CD4-positive, alpha-beta T cell (primary cell): ENCODE measurements around the gene SREK1. TPM values are rescaled to one million over a fixed set of nuclear protein-coding genes. Genes with fewer than 3 reads are reported as not detected.

Experiments used
- ATAC-seq: fragments of 200-7000 bp; cut with Tn5 transposase; one replicate; pipeline ENCODE4 v1.10.0; 2022; ENCODE audit warnings: mild to moderate bottlenecking; ENCODE audit not compliant: poor library complexity
- CTCF ChIA-PET: fragments of 350-600 bp; sonication (Branson Sonifier 250); formaldehyde crosslinking; loops from one replicate; lab custom pipeline; 2021; ENCODE audit warnings: antibody characterized with exemption, inconsistent platforms; lab: Charles Lee
- POLR2A ChIA-PET: fragments of 350-600 bp; sonication (Branson Sonifier 250); formaldehyde crosslinking; loops from one replicate; lab custom pipeline; 2021; ENCODE audit warnings: antibody characterized with exemption, inconsistent platforms; lab: Charles Lee
- DNase-seq, 14 experiments: peaks; one replicate each; pipeline ENCODE4 v3.0.0-alpha.2; 2013 to 2020; ENCODE audit warnings: mixed read lengths in 2 of 14
- H3K27ac ChIP-seq, 2 donors: one replicate each; pipeline versions ENCODE4 v1.5.1 to v1.7.0; 2013; ENCODE audit warnings: low read length in 2 of 2, low read depth in 1 of 2, mild to moderate bottlenecking in 1 of 2
- H3K27me3 ChIP-seq, 2 experiments: 1 replicate in 1 of 2; 2 replicates in 1 of 2; pipeline versions ENCODE4 v1.6.1 to v1.7.0; 2013; ENCODE audit warnings: low read length in 2 of 2, control low read depth in 1 of 2, mild to moderate bottlenecking in 1 of 2, moderate library complexity in 1 of 2; ENCODE audit not compliant: insufficient read depth in 2 of 2, control insufficient read depth in 1 of 2
- H3K36me3 ChIP-seq: one replicate; pipeline ENCODE4 v1.6.1; 2013; ENCODE audit warnings: low read length, control low read depth; ENCODE audit not compliant: insufficient read depth
- H3K4me1 ChIP-seq: one replicate; pipeline ENCODE4 v1.6.1; 2013; ENCODE audit warnings: low read length, control low read depth; ENCODE audit not compliant: insufficient read depth
- H3K4me3 ChIP-seq: one replicate; pipeline ENCODE4 v1.5.1; 2013; ENCODE audit warnings: mild to moderate bottlenecking, low read length, moderate library complexity
- H3K9me3 ChIP-seq, 2 experiments: 1 replicate in 1 of 2; 2 replicates in 1 of 2; pipeline versions ENCODE4 v1.6.1 to v1.7.0; 2013; ENCODE audit warnings: low read length in 2 of 2, mild to moderate bottlenecking in 2 of 2, control low read depth in 1 of 2, moderate library complexity in 1 of 2; ENCODE audit not compliant: control insufficient read depth in 1 of 2, insufficient read depth in 1 of 2
- H3K27ac Mint-ChIP-seq: one replicate; pipeline ENCODE4 v1.8.0; 2020; ENCODE audit warnings: mixed read lengths
- H3K27me3 Mint-ChIP-seq: one replicate; pipeline ENCODE4 v1.8.0; 2021; ENCODE audit warnings: mixed read lengths
- H3K36me3 Mint-ChIP-seq: one replicate; pipeline ENCODE4 v1.8.0; 2021; ENCODE audit warnings: low read depth, mixed read lengths
- H3K4me1 Mint-ChIP-seq: one replicate; pipeline ENCODE4 v1.8.0; 2021; ENCODE audit warnings: low read depth, mixed read lengths
- H3K4me3 Mint-ChIP-seq: one replicate; pipeline ENCODE4 v1.8.0; 2020; ENCODE audit warnings: mild to moderate bottlenecking, mixed read lengths
- H3K9me3 Mint-ChIP-seq: one replicate; pipeline ENCODE4 v1.8.0; 2020; ENCODE audit warnings: mixed read lengths
- CTCF ChIP-seq: fragments of 200-600 bp; IDR thresholded peaks from one replicate; pipeline ENCODE4 v1.8.0; 2022; ENCODE audit warnings: antibody characterized with exemption, mild to moderate bottlenecking
- intact Hi-C, 2 experiments: fragments of 100-400 bp; cut with DNase I in 1 of 2; cut with micrococcal nuclease in 1 of 2; formaldehyde crosslinking; loops; one replicate each; pipeline versions ENCODE4 v1.15.1 to v1.9.0; 2023 to 2025; cut with DNase I, micrococcal nuclease
- total RNA-seq, 174 experiments: library from RNA in 2 of 174; stranded (reverse) in 2 of 174; gene quantifications; one replicate each; pipeline ENCODE4 v1.2.3 and lab custom pipeline; 2021 to 2026

Gene SREK1
- total RNA-seq, 2 experiments from 2014 or later, result 137 to 155 TPM

- DNase-seq, result no peak
- H3K27ac ChIP-seq, result no peak overlapping the region
- no peak for TF ChIP-seq CTCF
- H3K4me1 Mint-ChIP-seq, result no peaks in the 10 kb centered on the region
- H3K4me3 Mint-ChIP-seq, result no peak overlapping the region
- no peaks in the 10 kb centered on the region for H3K27me3 ChIP-seq
- H3K4me3 ChIP-seq, result no peak overlapping the region
- peaks cover 7% of the 10 kb centered on the region for H3K9me3 Mint-ChIP-seq
- no peaks in the 10 kb centered on the region for H3K27me3 Mint-ChIP-seq
- H3K36me3 ChIP-seq, result no peaks in the 10 kb centered on the region
- ChIA-PET CTCF (no interaction called here), POLR2A (no interaction called here)
- no peak for ATAC-seq
- intact Hi-C loops, result no loop called here
- no peaks in the 10 kb centered on the region for H3K4me1 ChIP-seq
- H3K27ac Mint-ChIP-seq, result no peak overlapping the region
- H3K9me3 ChIP-seq, result no peaks in the 10 kb centered on the region
- H3K36me3 Mint-ChIP-seq, result no peaks in the 10 kb centered on the region
These were observed 25.8 kb upstream of the SREK1 start for GRCh38 chr5:66118304-66118703.

- H3K27me3 ChIP-seq, result no peaks in the 10 kb centered on the region
- Mint-ChIP-seq H3K4me3 (no peak overlapping the region), H3K4me1 (no peaks in the 10 kb centered on the region), H3K36me3 (no peaks in the 10 kb centered on the region), H3K27me3 (no peaks in the 10 kb centered on the region), H3K9me3 (no peaks in the 10 kb centered on the region), H3K27ac (no peak overlapping the region)
- no peaks in the 10 kb centered on the region for H3K36me3 ChIP-seq
- H3K9me3 ChIP-seq, result no peaks in the 10 kb centered on the region
- ATAC-seq (no peak), DNase-seq (no peak)
- CTCF ChIA-PET, result no interaction called here
- intact Hi-C loops, result no loop called here
- no peak overlapping the region for H3K4me3 ChIP-seq
- no peak for TF ChIP-seq CTCF
- H3K27ac ChIP-seq, result no peak overlapping the region
- no peaks in the 10 kb centered on the region for H3K4me1 ChIP-seq
- POLR2A ChIA-PET, result no interaction called here
These were observed 21.6 kb upstream of the SREK1 start for GRCh38 chr5:66122379-66123034.

GRCh38 chr5:66129144-66129543 lies 15.0 kb upstream of the SREK1 start:
- Histone ChIP-seq H3K4me3 (no peak overlapping the region), H3K9me3 (no peaks in the 10 kb centered on the region), H3K4me1 (no peaks in the 10 kb centered on the region), H3K36me3 (no peaks in the 10 kb centered on the region), H3K27ac (no peak overlapping the region), H3K27me3 (no peaks in the 10 kb centered on the region)
- Mint-ChIP-seq H3K9me3 (peaks cover 3% of the 10 kb centered on the region), H3K4me1 (no peaks in the 10 kb centered on the region), H3K27me3 (no peaks in the 10 kb centered on the region), H3K4me3 (no peak overlapping the region), H3K27ac (no peak overlapping the region), H3K36me3 (no peaks in the 10 kb centered on the region)
- POLR2A ChIA-PET, result no interaction called here
- ATAC-seq (no peak), DNase-seq (no peak)
- intact Hi-C loops, result no loop called here
- no peak for TF ChIP-seq CTCF
- CTCF ChIA-PET, result no interaction called here
